Activated naive CD4-positive, alpha-beta T cell treated with anti-CD3 and anti-CD28 coated beads, Interleukin-2, amount 50 U/mL, for 24 hours (primary cell): ENCODE measurements around the gene LAMA2.

Experiments
- H3K27ac Mint-ChIP-seq: one replicate; pipeline ENCODE4 v1.8.0; 2021; ENCODE audit warnings: mild to moderate bottlenecking, mixed read lengths
- H3K27me3 Mint-ChIP-seq: one replicate; pipeline ENCODE4 v1.8.0; 2021; ENCODE audit warnings: mixed read lengths
- H3K36me3 Mint-ChIP-seq: one replicate; pipeline ENCODE4 v1.8.0; 2021; ENCODE audit warnings: mixed read lengths
- H3K4me1 Mint-ChIP-seq: one replicate; pipeline ENCODE4 v1.8.0; 2021; ENCODE audit warnings: mixed read lengths
- H3K4me3 Mint-ChIP-seq: one replicate; pipeline ENCODE4 v1.8.0; 2021; ENCODE audit warnings: mild to moderate bottlenecking, mixed read lengths
- H3K9me3 Mint-ChIP-seq: one replicate; pipeline ENCODE4 v1.8.0; 2021; ENCODE audit warnings: mixed read lengths

LAMA2 gene, protein sequence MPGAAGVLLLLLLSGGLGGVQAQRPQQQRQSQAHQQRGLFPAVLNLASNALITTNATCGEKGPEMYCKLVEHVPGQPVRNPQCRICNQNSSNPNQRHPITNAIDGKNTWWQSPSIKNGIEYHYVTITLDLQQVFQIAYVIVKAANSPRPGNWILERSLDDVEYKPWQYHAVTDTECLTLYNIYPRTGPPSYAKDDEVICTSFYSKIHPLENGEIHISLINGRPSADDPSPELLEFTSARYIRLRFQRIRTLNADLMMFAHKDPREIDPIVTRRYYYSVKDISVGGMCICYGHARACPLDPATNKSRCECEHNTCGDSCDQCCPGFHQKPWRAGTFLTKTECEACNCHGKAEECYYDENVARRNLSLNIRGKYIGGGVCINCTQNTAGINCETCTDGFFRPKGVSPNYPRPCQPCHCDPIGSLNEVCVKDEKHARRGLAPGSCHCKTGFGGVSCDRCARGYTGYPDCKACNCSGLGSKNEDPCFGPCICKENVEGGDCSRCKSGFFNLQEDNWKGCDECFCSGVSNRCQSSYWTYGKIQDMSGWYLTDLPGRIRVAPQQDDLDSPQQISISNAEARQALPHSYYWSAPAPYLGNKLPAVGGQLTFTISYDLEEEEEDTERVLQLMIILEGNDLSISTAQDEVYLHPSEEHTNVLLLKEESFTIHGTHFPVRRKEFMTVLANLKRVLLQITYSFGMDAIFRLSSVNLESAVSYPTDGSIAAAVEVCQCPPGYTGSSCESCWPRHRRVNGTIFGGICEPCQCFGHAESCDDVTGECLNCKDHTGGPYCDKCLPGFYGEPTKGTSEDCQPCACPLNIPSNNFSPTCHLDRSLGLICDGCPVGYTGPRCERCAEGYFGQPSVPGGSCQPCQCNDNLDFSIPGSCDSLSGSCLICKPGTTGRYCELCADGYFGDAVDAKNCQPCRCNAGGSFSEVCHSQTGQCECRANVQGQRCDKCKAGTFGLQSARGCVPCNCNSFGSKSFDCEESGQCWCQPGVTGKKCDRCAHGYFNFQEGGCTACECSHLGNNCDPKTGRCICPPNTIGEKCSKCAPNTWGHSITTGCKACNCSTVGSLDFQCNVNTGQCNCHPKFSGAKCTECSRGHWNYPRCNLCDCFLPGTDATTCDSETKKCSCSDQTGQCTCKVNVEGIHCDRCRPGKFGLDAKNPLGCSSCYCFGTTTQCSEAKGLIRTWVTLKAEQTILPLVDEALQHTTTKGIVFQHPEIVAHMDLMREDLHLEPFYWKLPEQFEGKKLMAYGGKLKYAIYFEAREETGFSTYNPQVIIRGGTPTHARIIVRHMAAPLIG (N-terminal part only)

DNA sequence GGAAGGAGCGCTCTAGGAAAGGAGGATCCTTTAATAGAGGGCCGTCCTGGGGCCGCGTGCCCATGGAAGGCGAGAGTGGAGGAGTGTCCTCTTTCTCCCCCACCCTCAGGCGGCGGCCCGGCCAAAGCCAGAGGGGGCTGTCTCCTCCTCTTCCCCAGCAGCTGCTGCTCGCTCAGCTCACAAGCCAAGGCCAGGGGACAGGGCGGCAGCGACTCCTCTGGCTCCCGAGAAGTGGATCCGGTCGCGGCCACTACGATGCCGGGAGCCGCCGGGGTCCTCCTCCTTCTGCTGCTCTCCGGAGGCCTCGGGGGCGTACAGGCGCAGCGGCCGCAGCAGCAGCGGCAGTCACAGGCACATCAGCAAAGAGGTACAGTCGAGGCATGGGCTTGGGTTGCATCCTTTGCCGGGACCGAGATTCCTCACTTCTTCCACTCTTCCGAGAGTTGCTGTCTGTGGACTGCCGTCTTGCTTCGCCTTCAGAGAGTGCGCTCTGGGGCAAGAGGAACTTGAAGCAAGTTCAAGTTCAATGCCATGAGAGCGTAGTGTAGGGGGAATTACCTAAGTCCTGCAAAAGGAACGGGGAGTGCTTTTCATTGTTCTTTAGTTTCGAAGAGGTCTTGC lies at the start of gene LAMA2:
Gene LAMA2 (plus strand): TSS at position 148 of the 621 bp plus-strand sequence. CDS start 108 bp downstream, at position 256.
- Mint-ChIP-seq H3K36me3 (no peaks in the 10 kb centered on the region), H3K9me3 (no peaks in the 10 kb centered on the region), H3K27me3 (peaks cover 28% of the 10 kb centered on the region), H3K4me1 (peaks cover 8% of the 10 kb centered on the region), H3K27ac (peak within 1 kb of the TSS; percentile 0), H3K4me3 (no peak within 1 kb of the TSS)

DNA sequence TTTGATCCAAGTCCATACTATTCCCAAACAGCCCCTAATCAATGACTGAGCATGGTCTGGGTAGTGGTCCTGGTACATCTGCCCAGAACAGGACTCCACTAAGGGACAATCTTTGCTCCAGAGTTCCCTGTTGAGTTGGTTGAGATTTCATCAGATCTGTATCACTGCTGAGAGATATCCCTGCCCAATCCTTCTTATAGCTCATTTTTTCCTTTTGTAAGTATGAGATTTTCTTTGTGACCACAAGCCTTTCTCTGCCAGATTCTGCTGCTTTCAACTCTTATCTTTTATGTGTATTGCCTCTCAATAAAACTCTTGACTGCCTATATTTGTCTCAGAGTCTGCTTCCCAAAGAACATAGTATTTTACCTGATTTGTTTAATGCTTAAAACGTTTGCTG lies 46.2 kb upstream of the LAMA2 start:
- Mint-ChIP-seq H3K36me3 (no peaks in the 10 kb centered on the region), H3K27me3 (no peaks in the 10 kb centered on the region), H3K9me3 (no peaks in the 10 kb centered on the region), H3K27ac (no peak overlapping the region), H3K4me1 (no peaks in the 10 kb centered on the region), H3K4me3 (no peak overlapping the region)

DNA sequence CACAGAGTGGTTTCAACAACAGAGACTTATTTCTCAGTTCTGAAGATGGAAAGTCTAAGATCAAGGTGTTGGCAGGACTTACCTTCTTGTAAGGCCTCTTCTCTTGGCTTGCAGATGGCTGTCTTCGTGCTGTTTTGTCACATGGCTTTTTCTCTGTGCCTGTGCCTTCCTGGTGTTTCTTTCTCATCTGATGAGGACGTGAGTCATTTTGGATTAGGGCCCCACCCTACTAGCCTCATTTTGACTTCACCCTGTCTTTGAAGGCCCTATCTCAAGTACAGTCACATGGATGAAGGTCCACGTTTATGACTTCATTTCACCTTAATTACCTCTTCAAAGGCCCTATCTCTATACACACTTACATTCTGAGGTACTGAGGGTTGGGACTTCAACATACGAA lies 41.4 kb upstream of the LAMA2 start:
- Mint-ChIP-seq H3K27ac (no peak overlapping the region), H3K4me3 (no peak overlapping the region), H3K27me3 (peaks cover 2% of the 10 kb centered on the region), H3K36me3 (no peaks in the 10 kb centered on the region), H3K9me3 (no peaks in the 10 kb centered on the region), H3K4me1 (no peaks in the 10 kb centered on the region)

DNA sequence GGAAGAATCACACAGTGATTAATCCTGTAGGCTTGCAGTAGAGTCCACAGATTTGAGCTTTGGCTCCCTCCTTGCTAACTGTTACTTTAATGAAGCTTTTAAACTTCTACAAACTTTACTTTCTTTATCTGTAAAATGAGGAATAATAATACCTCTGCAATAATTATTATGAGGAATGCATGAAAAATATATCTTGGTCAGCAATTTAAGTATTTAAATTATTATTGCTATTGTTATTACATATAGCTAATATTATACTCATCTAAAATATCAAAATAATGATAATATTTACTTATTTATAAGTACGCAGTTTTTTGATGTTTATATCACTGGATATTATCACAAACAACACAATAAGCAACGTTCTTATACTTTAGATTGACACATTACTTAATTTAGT lies 38.3 kb upstream of the LAMA2 start:
- peaks cover 2% of the 10 kb centered on the region for H3K27me3 Mint-ChIP-seq
- no peaks in the 10 kb centered on the region for H3K36me3 Mint-ChIP-seq
- no peak overlapping the region for H3K27ac Mint-ChIP-seq
- no peaks in the 10 kb centered on the region for H3K4me1 Mint-ChIP-seq
- no peak overlapping the region for H3K4me3 Mint-ChIP-seq
- H3K9me3 Mint-ChIP-seq = no peaks in the 10 kb centered on the region

DNA sequence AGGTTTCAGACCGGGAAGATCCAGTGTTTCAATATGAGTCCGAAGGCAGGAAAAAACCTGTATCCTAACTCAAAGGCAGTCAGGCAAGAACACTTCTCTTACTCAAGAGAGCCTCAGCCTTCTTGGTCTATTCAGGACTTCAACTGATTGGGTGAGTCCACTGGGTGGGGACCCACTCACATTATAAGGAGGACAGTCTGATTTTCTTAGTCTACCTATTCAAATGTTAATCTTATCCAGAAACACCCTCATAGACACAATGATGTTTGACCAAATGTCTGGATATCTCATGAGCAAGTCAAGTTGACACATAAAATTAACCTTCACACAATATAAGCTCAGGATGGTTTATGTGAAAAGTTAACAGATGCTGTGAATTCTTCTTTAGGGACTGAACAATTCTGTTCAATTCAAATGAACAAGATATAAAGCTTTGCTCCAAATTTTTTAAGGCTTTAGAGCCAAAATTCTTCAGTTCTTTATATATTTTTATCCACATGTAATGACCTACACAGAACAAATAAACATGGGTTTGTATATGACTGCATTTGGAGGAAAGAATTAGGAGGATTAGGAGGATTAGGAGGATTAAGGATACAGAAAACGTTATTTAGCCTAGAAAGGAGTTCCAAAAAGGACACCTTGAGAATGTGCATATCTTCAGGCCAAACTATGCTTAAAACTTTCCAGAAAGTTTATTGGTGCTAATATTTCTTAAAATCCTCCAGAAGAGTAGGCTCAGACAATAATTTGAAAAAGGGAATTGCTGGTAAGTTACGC lies 35.3 kb upstream of the LAMA2 start:
- no peaks in the 10 kb centered on the region for H3K27me3 Mint-ChIP-seq
- no peaks in the 10 kb centered on the region for H3K9me3 Mint-ChIP-seq
- no peaks in the 10 kb centered on the region for H3K36me3 Mint-ChIP-seq
- no peak overlapping the region for H3K27ac Mint-ChIP-seq
- no peaks in the 10 kb centered on the region for H3K4me1 Mint-ChIP-seq
- H3K4me3 Mint-ChIP-seq = no peak overlapping the region

DNA sequence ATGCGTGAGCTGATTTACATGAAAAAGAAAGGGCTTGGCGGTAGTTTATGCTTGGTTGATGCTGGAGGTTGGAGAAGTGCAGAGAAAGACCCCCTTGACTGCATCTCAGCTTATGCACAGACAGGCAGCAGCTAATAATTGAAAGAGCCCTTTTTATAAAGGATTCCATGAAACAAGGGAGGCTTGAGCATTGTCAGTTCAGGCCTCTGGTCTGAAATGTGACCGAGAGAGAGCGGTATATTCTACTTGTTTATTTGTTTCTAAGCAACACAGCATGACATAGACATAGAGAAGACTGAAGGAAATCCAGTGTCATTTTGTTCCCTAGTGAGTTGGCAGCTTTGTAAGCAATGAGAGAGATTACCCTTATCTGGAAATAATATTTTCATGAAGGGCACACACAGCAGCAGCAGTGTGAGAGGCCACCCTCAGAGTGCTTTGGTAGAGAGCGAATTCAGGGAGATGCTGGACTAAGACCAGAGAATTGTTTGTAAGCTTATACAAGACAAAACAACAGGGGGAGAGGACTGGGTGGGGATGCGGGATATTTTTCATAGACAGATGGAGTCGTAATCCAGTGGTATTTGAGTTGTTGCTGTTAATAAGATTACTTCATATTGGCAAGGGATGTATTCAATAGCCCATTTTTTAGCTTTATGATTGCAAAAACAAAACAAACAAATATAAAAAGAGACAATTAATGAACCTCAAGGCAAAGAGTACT lies 34.6 kb upstream of the LAMA2 start:
- H3K36me3 Mint-ChIP-seq = no peaks in the 10 kb centered on the region
- no peak overlapping the region for H3K4me3 Mint-ChIP-seq
- H3K27ac Mint-ChIP-seq = no peak overlapping the region
- H3K9me3 Mint-ChIP-seq = no peaks in the 10 kb centered on the region
- H3K27me3 Mint-ChIP-seq = no peaks in the 10 kb centered on the region
- no peaks in the 10 kb centered on the region for H3K4me1 Mint-ChIP-seq

DNA sequence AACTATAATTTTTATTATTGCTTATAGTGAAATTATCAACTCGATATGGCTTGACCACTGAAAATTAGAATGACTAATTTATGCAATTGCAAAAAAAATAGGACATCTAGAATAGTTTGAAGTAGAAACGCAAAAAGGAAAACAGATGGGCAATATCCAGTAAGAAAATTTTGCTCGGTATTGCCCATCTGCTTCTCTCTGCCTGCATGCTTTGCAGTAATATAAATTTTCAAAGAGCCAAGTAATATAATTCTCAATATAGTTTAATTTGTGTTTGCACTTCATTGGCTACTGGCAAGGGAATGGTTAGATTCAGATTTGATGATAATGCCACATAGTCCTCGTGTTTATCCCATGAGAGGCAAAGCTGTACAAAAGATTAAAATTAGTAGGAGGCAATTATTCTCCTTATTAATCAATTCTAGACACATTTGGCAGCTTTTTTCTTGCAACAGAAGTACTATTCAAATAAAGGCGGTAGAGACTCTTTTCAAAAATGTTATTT lies 27.3 kb upstream of the LAMA2 start:
- Mint-ChIP-seq H3K27me3 (no peaks in the 10 kb centered on the region), H3K36me3 (no peaks in the 10 kb centered on the region), H3K27ac (no peak overlapping the region), H3K4me1 (no peaks in the 10 kb centered on the region), H3K9me3 (peaks cover 2% of the 10 kb centered on the region), H3K4me3 (no peak overlapping the region)

DNA sequence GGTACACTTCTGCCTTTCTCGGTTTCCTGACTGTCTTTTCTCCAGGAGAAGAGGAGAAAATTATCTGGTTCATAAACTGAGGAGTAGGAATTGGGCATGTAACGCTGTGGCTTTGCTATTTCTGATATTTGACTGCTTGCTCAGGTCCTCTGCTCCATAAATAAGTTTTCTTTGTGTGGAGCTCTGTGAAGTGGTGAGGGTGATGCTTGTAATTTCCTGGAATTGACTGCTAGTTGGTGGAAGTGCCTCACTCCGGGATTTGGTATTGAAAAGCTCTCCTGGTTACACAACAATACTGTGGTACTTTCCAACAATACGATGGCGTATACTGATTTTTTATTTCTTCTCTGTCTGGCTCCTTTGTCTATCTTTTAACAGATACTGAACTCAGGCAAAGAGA lies 25.1 kb upstream of the LAMA2 start:
- no peak overlapping the region for H3K27ac Mint-ChIP-seq
- no peaks in the 10 kb centered on the region for H3K36me3 Mint-ChIP-seq
- H3K4me1 Mint-ChIP-seq = no peaks in the 10 kb centered on the region
- H3K4me3 Mint-ChIP-seq = no peak overlapping the region
- H3K27me3 Mint-ChIP-seq = peaks cover 1% of the 10 kb centered on the region
- H3K9me3 Mint-ChIP-seq = peaks cover 16% of the 10 kb centered on the region

DNA sequence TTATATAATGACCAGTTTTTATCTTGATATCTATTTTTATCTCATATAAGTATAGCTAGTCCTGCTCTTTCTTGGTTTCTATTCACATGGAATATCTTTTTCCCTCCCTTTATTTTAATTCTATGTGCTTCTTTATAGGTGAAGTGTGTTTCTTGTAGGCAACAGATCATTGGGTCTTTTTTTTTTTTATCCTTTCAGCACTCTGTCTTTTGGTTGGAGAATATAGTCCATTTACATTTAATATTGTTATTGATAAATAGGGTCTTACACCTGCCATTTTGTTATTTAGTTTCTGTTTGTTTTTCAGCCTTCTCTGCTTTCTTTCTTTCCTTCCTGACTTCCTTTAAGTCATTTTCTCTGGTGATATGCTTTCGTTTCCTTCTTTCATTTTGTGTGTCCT lies 22.2 kb upstream of the LAMA2 start:
- no peaks in the 10 kb centered on the region for H3K4me1 Mint-ChIP-seq
- no peak overlapping the region for H3K4me3 Mint-ChIP-seq
- H3K27me3 Mint-ChIP-seq = peaks cover 1% of the 10 kb centered on the region
- no peaks in the 10 kb centered on the region for H3K36me3 Mint-ChIP-seq
- no peak overlapping the region for H3K27ac Mint-ChIP-seq
- H3K9me3 Mint-ChIP-seq = peaks cover 16% of the 10 kb centered on the region

DNA sequence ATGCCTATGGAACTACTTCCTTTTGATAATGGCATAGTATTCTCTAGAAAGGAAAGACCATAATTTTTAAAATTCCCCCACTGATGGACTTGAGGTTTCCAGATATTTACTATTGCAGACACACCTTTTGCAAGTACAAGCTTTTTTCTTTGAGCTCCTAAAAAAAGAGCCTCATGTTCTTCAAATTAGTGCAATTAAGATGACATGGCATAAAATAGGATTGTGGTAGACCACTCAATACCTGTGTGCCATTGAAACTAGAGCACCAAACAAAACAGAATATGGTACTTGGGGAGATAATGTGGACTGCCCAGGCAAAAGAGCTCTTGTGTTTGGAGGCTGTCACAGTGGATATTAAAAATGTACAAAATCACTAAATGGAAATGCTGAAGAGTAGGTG lies 19.0 kb upstream of the LAMA2 start:
- Mint-ChIP-seq H3K27me3 (peaks cover 2% of the 10 kb centered on the region), H3K36me3 (no peaks in the 10 kb centered on the region), H3K4me1 (no peaks in the 10 kb centered on the region), H3K27ac (no peak overlapping the region), H3K9me3 (peaks cover 16% of the 10 kb centered on the region), H3K4me3 (no peak overlapping the region)

DNA sequence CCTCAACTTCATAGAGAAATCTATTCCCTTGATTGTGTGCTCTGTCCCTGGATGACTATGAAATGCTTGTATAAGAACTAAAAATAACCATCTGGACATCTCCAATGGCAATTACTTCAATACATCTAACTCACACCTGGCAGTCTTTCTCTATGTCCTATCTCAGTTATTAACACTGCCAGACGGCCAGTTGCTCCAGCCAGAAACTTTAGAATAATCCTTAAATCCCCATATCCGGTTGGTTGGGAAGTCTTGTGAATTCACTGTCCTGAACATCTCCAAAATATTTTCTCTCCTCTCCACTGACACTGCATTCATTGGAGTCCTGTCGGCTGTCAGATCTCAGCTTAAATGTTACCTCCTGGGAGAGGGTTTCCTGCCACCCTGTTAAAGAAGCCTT lies 12.2 kb upstream of the LAMA2 start:
- H3K27ac Mint-ChIP-seq = no peak overlapping the region
- no peaks in the 10 kb centered on the region for H3K4me1 Mint-ChIP-seq
- no peaks in the 10 kb centered on the region for H3K9me3 Mint-ChIP-seq
- peaks cover 1% of the 10 kb centered on the region for H3K27me3 Mint-ChIP-seq
- no peaks in the 10 kb centered on the region for H3K36me3 Mint-ChIP-seq
- H3K4me3 Mint-ChIP-seq = no peak overlapping the region

DNA sequence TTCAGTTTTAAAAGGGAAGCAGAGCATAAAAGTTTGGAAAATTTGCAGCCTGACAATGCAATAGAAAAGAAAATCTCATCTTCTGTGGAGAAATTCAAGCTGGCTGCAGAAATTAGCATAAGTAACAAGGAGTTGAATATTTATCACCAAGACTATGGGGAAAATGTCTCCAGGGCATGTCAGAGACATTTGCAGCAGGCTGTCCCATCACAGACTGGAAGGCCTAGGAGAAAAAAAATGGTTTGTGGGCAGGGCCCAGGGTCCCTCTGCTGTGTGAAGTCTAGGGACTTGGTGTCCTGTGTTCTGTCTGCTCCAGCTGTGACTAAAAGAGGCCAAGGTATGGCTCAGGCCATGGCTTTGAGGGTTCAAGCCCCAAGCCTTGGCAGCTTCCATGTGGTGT lies 8.1 kb upstream of the LAMA2 start:
- no peaks in the 10 kb centered on the region for H3K36me3 Mint-ChIP-seq
- no peak overlapping the region for H3K4me3 Mint-ChIP-seq
- no peaks in the 10 kb centered on the region for H3K9me3 Mint-ChIP-seq
- H3K27me3 Mint-ChIP-seq = peaks cover 3% of the 10 kb centered on the region
- H3K27ac Mint-ChIP-seq = no peak overlapping the region
- no peaks in the 10 kb centered on the region for H3K4me1 Mint-ChIP-seq

DNA sequence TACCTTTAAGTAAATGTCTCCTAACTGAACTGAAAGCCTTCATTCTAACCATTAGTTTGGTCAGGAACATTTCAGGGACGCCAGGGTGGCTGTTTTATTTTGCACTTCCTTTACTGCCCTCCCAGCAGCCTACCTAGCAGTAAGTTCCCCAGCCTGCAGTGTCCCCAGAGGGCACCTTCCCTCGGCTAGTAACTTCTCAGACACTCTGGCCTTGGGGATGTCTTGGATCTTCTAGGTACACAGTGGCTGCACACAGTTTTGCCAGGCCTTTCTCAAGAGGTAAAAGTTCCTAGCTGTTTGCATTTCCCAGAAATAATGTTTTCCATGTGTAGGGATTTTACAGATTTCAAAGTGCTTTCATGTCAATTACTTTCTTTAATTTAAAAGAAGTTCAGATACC lies 378 bp upstream of the LAMA2 start:
- Mint-ChIP-seq H3K27me3 (peaks cover 28% of the 10 kb centered on the region), H3K9me3 (no peaks in the 10 kb centered on the region), H3K4me3 (no peak overlapping the region), H3K27ac (no peak overlapping the region), H3K4me1 (peaks cover 8% of the 10 kb centered on the region), H3K36me3 (no peaks in the 10 kb centered on the region)

DNA sequence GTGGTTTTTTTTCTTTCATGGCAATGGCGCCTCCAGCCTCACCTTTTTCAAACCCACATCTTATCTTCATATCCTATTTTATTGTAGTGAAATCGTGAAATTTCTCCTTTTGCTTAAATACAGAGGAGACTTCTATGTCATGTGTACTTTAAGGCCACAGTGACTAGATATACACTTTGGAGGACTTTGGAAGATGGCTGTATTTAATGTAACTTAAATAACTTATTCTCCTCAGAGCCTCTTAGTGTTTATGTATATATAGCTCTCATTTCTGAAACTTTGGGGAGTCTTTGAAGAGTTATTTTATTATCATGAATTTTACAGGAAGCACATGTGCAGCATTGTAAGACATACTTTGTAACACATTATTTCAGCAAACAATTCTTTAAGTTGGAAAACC lies 968 bp downstream of the LAMA2 start:
- Mint-ChIP-seq H3K4me1 (peaks cover 8% of the 10 kb centered on the region), H3K27ac (no peak overlapping the region), H3K4me3 (no peak overlapping the region), H3K9me3 (no peaks in the 10 kb centered on the region), H3K27me3 (peaks cover 26% of the 10 kb centered on the region), H3K36me3 (no peaks in the 10 kb centered on the region)
